HEK293T (cell line): ENCODE results near the gene IL20RA.

Experiments used
- CTBP1 ChIP-seq: fragments of 450-650 bp; IDR thresholded peaks from 2 replicates; pipeline ENCODE4 v1.6.1; 2016; ENCODE audit warnings: borderline replicate concordance
- ELF4 ChIP-seq: fragments of 450-650 bp; IDR thresholded peaks from 2 replicates; pipeline ENCODE4 v1.6.1; 2017; ENCODE audit warnings: antibody characterized with exemption
- FOXA1 ChIP-seq: fragments of 450-650 bp; IDR thresholded peaks from 2 replicates; pipeline ENCODE4 v1.6.1; 2016; ENCODE audit warnings: mild to moderate bottlenecking
- FOXK2 ChIP-seq: fragments of 450-650 bp; IDR thresholded peaks from 2 replicates; pipeline ENCODE4 v1.6.1; 2016; ENCODE audit warnings: mild to moderate bottlenecking
- HDGF ChIP-seq: fragments of 450-650 bp; IDR thresholded peaks from 2 replicates; pipeline ENCODE4 v1.6.1; 2017; ENCODE audit warnings: antibody characterized with exemption, borderline replicate concordance
- LEF1 ChIP-seq: fragments of 450-650 bp; IDR thresholded peaks from 2 replicates; pipeline ENCODE4 v1.6.1; 2017; ENCODE audit warnings: mild to moderate bottlenecking, borderline replicate concordance
- NFRKB ChIP-seq: fragments of 450-650 bp; IDR thresholded peaks from 2 replicates; pipeline ENCODE4 v1.6.1; 2016; ENCODE audit warnings: mild to moderate bottlenecking, moderate library complexity
- PKNOX1 ChIP-seq: fragments of 450-650 bp; IDR thresholded peaks from 2 replicates; pipeline ENCODE4 v1.6.1; 2016
- SP1 ChIP-seq: fragments of 450-650 bp; IDR thresholded peaks from 2 replicates; pipeline ENCODE4 v1.6.1; 2017
- SUZ12 ChIP-seq: fragments of 450-650 bp; IDR thresholded peaks from 2 replicates; pipeline ENCODE4 v1.6.1; 2016; ENCODE audit warnings: mild to moderate bottlenecking
- TARDBP ChIP-seq: fragments of 450-650 bp; IDR thresholded peaks from 2 replicates; pipeline ENCODE4 v1.6.1; 2016

DNA sequence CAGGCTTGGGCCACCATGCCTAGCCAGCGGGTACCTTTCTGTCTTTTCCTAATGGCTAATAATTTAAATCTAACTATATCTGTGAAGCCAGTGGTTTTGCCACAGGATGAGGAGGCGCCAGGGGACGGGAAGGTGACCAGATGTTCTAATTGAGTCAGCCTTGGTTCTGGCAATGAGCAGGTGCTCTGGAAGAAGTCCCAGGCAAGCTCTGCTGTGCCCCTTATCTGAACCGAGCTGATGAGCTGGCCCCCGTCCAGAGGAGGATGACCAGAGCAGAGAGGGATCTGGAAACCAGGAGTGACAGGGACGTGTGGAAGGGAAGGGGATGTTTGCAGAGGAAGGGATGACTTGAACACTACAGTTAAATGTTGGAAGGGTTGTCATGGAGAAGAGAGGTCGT lies 75.9 kb downstream of the IL20RA start:
- TF ChIP-seq FOXK2 (no peak), ELF4 (no peak), SP1 (no peak), FOXA1 (no peak), HDGF (no peak), LEF1 (no peak), PKNOX1 (no peak), SUZ12 (no peak), TARDBP (no peak), NFRKB (no peak), CTBP1 (no peak)
